LoVo (cell line): ENCODE measurements around the gene P2RX6.
A peak's percentile ranks its signal among the peaks of the same experiment; 100 is the strongest.
"Not testable (repeated sequence)": the region's sequence is repeated elsewhere in the genome, so short reads cannot be mapped to it uniquely, and the experiment has no call there.

Experiments used
- DNase-seq: peaks from one replicate; pipeline ENCODE4 v3.0.0-alpha.2; 2016; ENCODE audit warnings: low spot score

P2RX6 gene

GRCh38 chr22:21031545-21032036 is 16.6 kb downstream of the P2RX6 start:
- no peak for DNase-seq

GRCh38 chr22:21032037-21032867 is 17.3 kb downstream of the P2RX6 start, which contains the start of gene SLC7A4:
Gene SLC7A4 (minus strand): TSS chr22:21032561. CDS start chr22:21031812, 749 bp downstream.
- no peak for DNase-seq

GRCh38 chr22:21032868-21033688 is 18.1 kb downstream of the P2RX6 start:
- no peak for DNase-seq

- DNase-seq = no peak
Observed at GRCh38 chr22:21033895-21034294, 18.9 kb downstream of the P2RX6 start.

- no peak for DNase-seq
Observed at GRCh38 chr22:21034989-21035388, 20.0 kb downstream of the P2RX6 start.

GRCh38 chr22:21038405-21038804 is 23.4 kb downstream of the P2RX6 start:
- DNase-seq = no peak

- DNase-seq = not testable (repeated sequence)
Observed at GRCh38 chr22:21039158-21039557, 24.2 kb downstream of the P2RX6 start.

- no peak for DNase-seq
Observed at GRCh38 chr22:21041937-21042336, 27.0 kb downstream of the P2RX6 start.

- no peak for DNase-seq
Observed at GRCh38 chr22:21042978-21043859, 28.3 kb downstream of the P2RX6 start.

- no peak for DNase-seq
Observed at GRCh38 chr22:21043860-21044535, 29.0 kb downstream of the P2RX6 start.

- DNase-seq = no peak
Observed at GRCh38 chr22:21044931-21045584, 30.1 kb downstream of the P2RX6 start.

GRCh38 chr22:21045585-21046294 is 30.8 kb downstream of the P2RX6 start, which contains the start of gene LRRC74B:
Gene LRRC74B (plus strand): TSS chr22:21045946. CDS start chr22:21045987, 41 bp downstream.
- peak; percentile 71 for DNase-seq

- DNase-seq = no peak
Observed at GRCh38 chr22:21047035-21047661, 32.2 kb downstream of the P2RX6 start.

- no peak for DNase-seq
Observed at GRCh38 chr22:21047730-21048129, 32.8 kb downstream of the P2RX6 start.

- not testable (repeated sequence) for DNase-seq
Observed at GRCh38 chr22:21048448-21048847, 33.5 kb downstream of the P2RX6 start.

GRCh38 chr22:21048965-21049364 is 34.0 kb downstream of the P2RX6 start:
- DNase-seq = not testable (repeated sequence)

GRCh38 chr22:21051145-21051830 is 36.3 kb downstream of the P2RX6 start:
- DNase-seq = no peak

GRCh38 chr22:21051831-21052400 is 37.0 kb downstream of the P2RX6 start:
- no peak for DNase-seq
